BJ (cell line): ENCODE data around the gene OR8U1. TPM values are rescaled to one million over a fixed set of nuclear protein-coding genes. Genes with fewer than 3 reads are reported as not detected.

Experiments
- CTCF ChIA-PET: fragments of 350-600 bp; formaldehyde crosslinking; extraction: SDS; loops from one replicate; lab custom pipeline; 2021; ENCODE audit warnings: antibody characterized with exemption, inconsistent platforms; lab: Yijun Ruan, JAX
- POLR2A ChIA-PET: fragments of 300-600 bp; sonication (Branson Sonifier 250); formaldehyde crosslinking; extraction: SDS; loops from one replicate; lab custom pipeline; 2021; ENCODE audit warnings: antibody characterized with exemption; lab: Charles Lee
- DNase-seq: peaks from one replicate; pipeline ENCODE4 v3.0.0-alpha.2; 2011; ENCODE audit warnings: low read depth
- H3K27me3 ChIP-seq: 2 replicates; pipeline ENCODE4 v1.6.0; 2011; ENCODE audit warnings: low read length; ENCODE audit not compliant: control insufficient read depth, insufficient read depth
- H3K36me3 ChIP-seq: 2 replicates; pipeline ENCODE4 v1.5.1; 2011; ENCODE audit warnings: low read length; ENCODE audit not compliant: control insufficient read depth, insufficient read depth
- H3K4me3 ChIP-seq: 2 replicates; pipeline ENCODE4 v1.5.1; 2011; ENCODE audit warnings: low read depth, mild to moderate bottlenecking, control low read depth, low read length
- polyA minus RNA-seq: library from RNA; depleted of rRNA, polyadenylated mRNA; stranded (reverse); fragments of >200 nt; gene quantifications from 2 replicates; pipeline ENCODE4 v1.2.3, GENCODE V29; 2011; rRNA and poly(A)+ RNA removed
- polyA plus RNA-seq: library from polyadenylated mRNA; depleted of rRNA; stranded (reverse); fragments of >200 nt; gene quantifications from 2 replicates; pipeline ENCODE4 v1.2.3, GENCODE V29; 2011; rRNA removed
- TF ChIP-seq, protein P1 (sequence below): IDR thresholded peaks from 2 replicates; pipeline ENCODE4 v1.5.1; 2011; ENCODE audit warnings: low read depth, mild to moderate bottlenecking, control low read depth, inconsistent platforms, low read length, moderate library complexity; ENCODE audit not compliant: insufficient read depth

The OR8U1 gene
- polyA plus RNA-seq, result not detected in 2 replicates
- polyA minus RNA-seq, result not detected in 2 replicates

GRCh38 chr11:56375324-56375723 is at the start of gene OR8U1:
TSS of gene OR8U1 (plus strand) at chr11:56375624. CDS start at chr11:56375624, 0 bp downstream.
- ChIA-PET CTCF (no interaction called here), POLR2A (no interaction called here)
- no peak within 1 kb of the TSS for H3K4me3 ChIP-seq
- H3K27me3 ChIP-seq, result no peaks in the 10 kb centered on the region
- TF ChIP-seq, protein P1, sequence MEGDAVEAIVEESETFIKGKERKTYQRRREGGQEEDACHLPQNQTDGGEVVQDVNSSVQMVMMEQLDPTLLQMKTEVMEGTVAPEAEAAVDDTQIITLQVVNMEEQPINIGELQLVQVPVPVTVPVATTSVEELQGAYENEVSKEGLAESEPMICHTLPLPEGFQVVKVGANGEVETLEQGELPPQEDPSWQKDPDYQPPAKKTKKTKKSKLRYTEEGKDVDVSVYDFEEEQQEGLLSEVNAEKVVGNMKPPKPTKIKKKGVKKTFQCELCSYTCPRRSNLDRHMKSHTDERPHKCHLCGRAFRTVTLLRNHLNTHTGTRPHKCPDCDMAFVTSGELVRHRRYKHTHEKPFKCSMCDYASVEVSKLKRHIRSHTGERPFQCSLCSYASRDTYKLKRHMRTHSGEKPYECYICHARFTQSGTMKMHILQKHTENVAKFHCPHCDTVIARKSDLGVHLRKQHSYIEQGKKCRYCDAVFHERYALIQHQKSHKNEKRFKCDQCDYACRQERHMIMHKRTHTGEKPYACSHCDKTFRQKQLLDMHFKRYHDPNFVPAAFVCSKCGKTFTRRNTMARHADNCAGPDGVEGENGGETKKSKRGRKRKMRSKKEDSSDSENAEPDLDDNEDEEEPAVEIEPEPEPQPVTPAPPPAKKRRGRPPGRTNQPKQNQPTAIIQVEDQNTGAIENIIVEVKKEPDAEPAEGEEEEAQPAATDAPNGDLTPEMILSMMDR, result no peak
- H3K36me3 ChIP-seq, result no peaks in the 10 kb centered on the region
- no peak for DNase-seq

DNA sequence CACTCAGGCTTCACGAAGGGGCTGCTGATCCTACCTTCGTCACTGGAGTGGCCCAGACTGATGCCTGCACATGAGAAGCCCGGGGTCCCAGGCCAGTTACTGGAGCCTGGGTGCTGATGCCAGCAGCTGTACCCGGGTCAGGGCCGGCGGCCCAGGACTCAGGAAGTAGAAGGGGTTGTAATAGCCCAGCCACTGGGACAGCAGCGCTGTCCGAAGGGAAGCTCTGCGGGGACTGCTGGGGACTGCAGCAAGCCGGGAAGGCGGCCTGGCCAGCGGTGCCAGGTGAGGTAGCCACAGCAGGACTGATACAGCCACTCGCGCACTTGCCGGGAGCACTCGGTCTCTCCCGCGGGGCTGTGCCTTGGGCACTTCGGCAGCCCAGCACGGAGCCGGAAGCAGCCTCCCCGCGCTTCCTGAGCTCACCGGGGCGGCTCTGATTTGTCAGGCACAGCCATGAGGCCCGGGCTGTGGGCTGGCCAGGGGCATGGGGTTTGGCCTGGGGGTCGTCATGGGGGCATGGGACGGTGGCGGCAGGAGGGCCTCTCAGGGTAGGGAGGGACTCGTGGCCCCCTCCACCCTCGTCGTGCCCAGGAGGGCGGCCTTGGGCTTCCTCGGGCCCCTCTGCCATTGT is 43.4 kb upstream of the OR8U1 start:
- TF ChIP-seq, protein P1, result no peak
- Histone ChIP-seq H3K36me3 (no peaks in the 10 kb centered on the region), H3K4me3 (no peak overlapping the region), H3K27me3 (no peaks in the 10 kb centered on the region)
- DNase-seq, result no peak
- ChIA-PET CTCF (no interaction called here), POLR2A (no interaction called here)

- H3K4me3 ChIP-seq, result no peak overlapping the region
- no peaks in the 10 kb centered on the region for H3K36me3 ChIP-seq
- no peaks in the 10 kb centered on the region for H3K27me3 ChIP-seq
- CTCF ChIA-PET, result no interaction called here
- POLR2A ChIA-PET, result no interaction called here
- no peak for DNase-seq
- TF ChIP-seq, protein P1, result no peak
Observed at GRCh38 chr11:56333156-56333555, 42.3 kb upstream of the OR8U1 start.

- H3K27me3 ChIP-seq, result no peaks in the 10 kb centered on the region
- no peak overlapping the region for H3K4me3 ChIP-seq
- CTCF ChIA-PET, result no interaction called here
- H3K36me3 ChIP-seq, result no peaks in the 10 kb centered on the region
- TF ChIP-seq, protein P1, result no peak
- POLR2A ChIA-PET, result no interaction called here
- no peak for DNase-seq
Observed at GRCh38 chr11:56340289-56340688, 35.1 kb upstream of the OR8U1 start.

GRCh38 chr11:56345739-56346138 is 29.7 kb upstream of the OR8U1 start, which contains the start of gene OR8K1:
TSS of gene OR8K1 (plus strand) at chr11:56346039. CDS start at chr11:56346039, 0 bp downstream.
- H3K27me3 ChIP-seq, result no peaks in the 10 kb centered on the region
- TF ChIP-seq, protein P1, result no peak
- no peak for DNase-seq
- POLR2A ChIA-PET, result no interaction called here
- CTCF ChIA-PET, result no interaction called here
- H3K36me3 ChIP-seq, result no peaks in the 10 kb centered on the region
- H3K4me3 ChIP-seq, result no peak within 1 kb of the TSS
